GM19467 (cell line): ENCODE results near the gene PDE4C.

Experiments used
- ATAC-seq: cut with Tn5 transposase; IDR thresholded peaks from one replicate; pipeline ENCODE4 v1.9.1; 2021; ENCODE audit warnings: mild to moderate bottlenecking, moderate library complexity; ENCODE audit not compliant: unreplicated experiment

PDE4C gene

GRCh38 chr19:18225702-18226468 is at the start of gene PDE4C:
Gene PDE4C, minus strand, starts transcription at chr19:18226438. Its CDS starts 23 bp downstream, at chr19:18226415.
- no peak for ATAC-seq

- ATAC-seq, result no peak
Observed at GRCh38 chr19:18274781-18275356, 48.6 kb upstream of the PDE4C start.

GRCh38 chr19:18274219-18274780 is 48.1 kb upstream of the PDE4C start, which contains the start of gene IQCN:
Gene IQCN, minus strand, starts transcription at chr19:18274452. Its CDS starts 4,974 bp downstream, at chr19:18269478.
- ATAC-seq, result no peak

- ATAC-seq, result no peak
Observed at GRCh38 chr19:18273561-18274218, 47.5 kb upstream of the PDE4C start.

- ATAC-seq, result no peak
Observed at GRCh38 chr19:18271433-18271841, 45.2 kb upstream of the PDE4C start.

DNA sequence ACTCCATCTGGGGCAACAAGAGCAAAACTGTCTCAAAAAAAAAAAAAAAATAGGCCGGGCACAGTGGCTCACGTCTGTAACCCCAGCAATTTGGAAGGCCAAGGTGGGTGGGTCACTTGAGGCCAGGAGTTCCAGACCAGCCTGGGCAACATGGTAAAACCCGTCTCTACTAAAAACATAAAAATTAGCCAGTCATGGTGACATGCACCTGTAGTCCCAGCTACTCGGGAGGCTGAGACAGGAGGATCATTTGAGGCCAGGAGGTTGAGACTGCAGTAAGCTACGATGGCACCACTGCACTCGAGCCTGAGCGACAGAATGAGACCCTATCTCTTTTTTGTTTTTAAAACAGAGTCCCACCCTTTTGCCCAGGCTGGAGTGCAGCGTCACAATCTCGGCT is 44.1 kb upstream of the PDE4C start:
- no peak for ATAC-seq

DNA sequence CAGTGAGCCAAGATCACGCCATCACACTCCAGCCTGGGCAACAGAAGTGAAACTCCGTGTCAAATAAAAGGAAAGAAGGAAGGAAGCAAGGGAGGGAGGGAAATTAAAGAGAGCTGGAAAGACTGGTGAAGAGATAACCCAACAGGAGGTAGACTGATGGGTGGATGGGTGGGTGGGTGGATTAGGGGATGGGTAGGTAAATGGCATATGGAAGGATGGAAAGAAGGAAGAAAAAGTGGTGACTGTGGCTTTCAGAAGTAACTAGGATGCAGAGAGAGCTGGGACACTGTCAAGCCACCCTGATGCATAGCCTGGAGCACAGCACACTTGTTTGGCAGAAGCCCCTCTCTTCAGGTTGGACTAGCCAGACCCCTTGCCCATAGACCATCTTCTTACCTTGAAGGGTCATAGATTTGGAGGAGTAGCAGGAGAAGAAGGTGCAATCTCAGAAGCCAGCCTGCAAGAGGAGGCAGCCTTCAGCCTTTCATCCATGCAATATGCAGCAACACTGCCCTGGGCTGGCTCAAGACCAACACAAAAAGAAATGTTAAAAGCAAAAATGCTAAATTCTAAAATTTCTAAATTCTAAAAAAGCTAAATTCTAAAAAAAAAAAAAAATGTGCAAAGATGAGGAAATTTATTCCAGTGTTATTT is 43.0 kb upstream of the PDE4C start:
- no peak for ATAC-seq

- ATAC-seq, result no peak
Observed at GRCh38 chr19:18266771-18267686, 40.8 kb upstream of the PDE4C start.

DNA sequence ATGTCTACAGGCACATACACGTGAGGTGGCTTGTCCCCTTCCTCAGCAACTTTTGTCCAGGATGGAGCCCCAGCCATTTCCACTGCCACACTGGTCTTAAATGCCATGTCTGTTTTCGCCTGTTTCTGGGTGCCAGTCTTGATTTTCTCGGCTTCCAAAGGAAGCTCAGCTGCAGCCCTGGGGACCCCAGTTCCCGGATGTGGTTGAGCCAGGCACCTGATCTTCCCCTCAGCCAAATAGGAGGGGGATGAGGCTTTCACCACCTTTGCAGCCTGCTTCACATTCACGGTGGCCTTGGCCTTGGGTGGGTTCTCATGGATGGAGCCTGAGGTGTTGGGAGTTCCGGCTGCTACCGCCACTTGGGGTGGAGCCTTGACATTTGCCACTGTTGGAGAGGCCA is 39.3 kb upstream of the PDE4C start:
- ATAC-seq, result no peak

GRCh38 chr19:18264971-18265540 is 38.8 kb upstream of the PDE4C start:
- no peak for ATAC-seq

- no peak for ATAC-seq
Observed at GRCh38 chr19:18264137-18264854, 38.1 kb upstream of the PDE4C start.

GRCh38 chr19:18263324-18264136 is 37.3 kb upstream of the PDE4C start:
- ATAC-seq, result no peak

DNA sequence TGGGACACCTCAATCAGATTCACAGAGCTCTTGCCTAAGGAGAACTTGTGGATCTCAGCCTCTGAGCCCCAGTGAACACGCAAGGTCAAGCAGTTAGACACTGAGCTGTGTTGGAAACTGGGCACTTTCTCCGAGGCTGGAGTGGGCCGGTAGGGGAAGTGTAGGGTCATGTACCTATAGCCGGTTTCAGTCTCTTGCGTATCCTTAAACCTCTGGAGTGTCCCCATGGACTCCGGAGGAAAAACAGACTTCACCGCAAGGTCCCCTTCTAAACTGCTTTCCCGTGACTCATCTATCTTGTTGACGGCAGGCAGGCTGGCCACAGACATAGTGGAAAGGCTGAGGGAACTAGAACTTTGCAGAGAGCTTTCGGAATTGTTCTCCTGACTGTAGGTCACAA is 36.7 kb upstream of the PDE4C start:
- ATAC-seq, result no peak

- no peak for ATAC-seq
Observed at GRCh38 chr19:18262144-18262543, 35.9 kb upstream of the PDE4C start.

GRCh38 chr19:18261474-18261873 is 35.2 kb upstream of the PDE4C start:
- ATAC-seq, result no peak

- ATAC-seq, result no peak
Observed at GRCh38 chr19:18259893-18260292, 33.7 kb upstream of the PDE4C start.

DNA sequence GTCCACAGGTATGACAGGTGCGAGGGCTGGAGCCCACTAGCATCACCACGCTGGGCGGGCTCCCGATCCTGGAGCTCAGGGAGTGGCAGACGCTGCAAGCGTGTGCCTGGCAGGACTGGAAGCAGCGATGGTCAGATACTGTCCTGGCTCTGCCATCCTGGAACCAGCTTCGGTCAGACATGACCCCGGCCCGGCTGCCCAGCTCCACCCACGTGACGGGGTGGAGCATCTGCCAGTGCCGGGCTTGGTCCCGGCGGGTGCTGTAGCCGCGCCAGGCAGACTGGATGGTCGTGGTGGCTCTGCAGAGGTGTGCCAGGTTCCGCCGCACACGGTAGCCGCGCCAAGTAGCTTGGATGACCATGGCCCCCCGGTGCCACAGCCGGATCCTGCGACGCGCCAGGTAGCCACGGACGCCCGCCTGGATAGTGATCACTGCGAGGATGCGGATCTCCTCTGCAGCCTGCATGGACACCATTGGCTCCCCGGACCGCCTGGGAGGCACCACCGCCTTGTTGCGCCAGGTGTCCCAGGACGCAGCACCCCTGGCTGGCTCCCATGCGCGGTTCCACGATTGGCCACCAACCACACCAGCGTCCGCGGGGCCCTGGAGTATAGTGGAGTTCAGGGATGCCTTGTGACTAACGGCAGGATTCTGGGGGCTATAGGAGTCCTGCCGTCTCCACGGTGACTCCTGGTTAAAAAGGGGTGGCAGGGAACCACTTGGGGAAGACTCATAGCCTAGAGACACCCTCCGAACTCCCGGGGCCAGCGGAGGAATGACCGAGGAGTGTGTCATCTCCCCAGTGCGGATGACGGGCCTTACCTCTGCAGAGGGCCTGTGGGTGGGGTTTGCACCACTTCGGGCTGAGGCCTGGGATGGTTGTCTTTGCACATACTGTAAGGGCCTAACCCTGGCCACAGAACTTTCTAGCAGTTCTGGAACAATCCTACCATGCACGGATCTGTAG is 31.5 kb upstream of the PDE4C start:
- no peak for ATAC-seq
